ENCODE data around the gene DMTF1. TPM values are rescaled to one million over a fixed set of nuclear protein-coding genes. Genes with fewer than 3 reads are reported as not detected.

DMTF1 gene
- total and polyA plus RNA-seq, 9 of the 15 experiments (the other 6 are each of a cell fraction or from before 2014, with no cell fraction given) = 25.7 to 208 (median 74.7) TPM

GRCh38 chr7:87223666-87224065, 71.4 kb downstream of the DMTF1 start:
- CTCF ChIA-PET (ENCODE audit: low intra/inter-chr PET ratio) = no interaction called here
- ATAC-seq (no peak), DNase-seq (ENCODE audit: extremely low read depth in 1 of 4, low spot score in 3 of 4) (no peak), FAIRE-seq (no peak)
- no TSS peak for BruUV-seq (replicated peaks)
- TF ChIP-seq SP2 (IDR thresholded peaks at IDR 0.05; ENCODE audit: extremely low read depth, low read depth, low read length, poor library complexity, severe bottlenecking) (no peak), PHF20 (IDR thresholded peaks at IDR 0.05; ENCODE audit: partially characterized antibody) (no peak)
- Histone ChIP-seq H3K79me2 (ENCODE audit: control insufficient read depth, insufficient read depth, low read length) (no peaks in the 10 kb centered on the region), H3K36me3 (ENCODE audit: control insufficient read depth, insufficient read depth, low read length) (no peaks in the 10 kb centered on the region), H3K4me3 (no peak overlapping the region), H4K20me1 (replicated peaks; ENCODE audit: control insufficient read depth, insufficient read depth, low read length) (no peaks in the 10 kb centered on the region), H3K4me1 (replicated peaks in 1 of 2; ENCODE audit: control insufficient read depth in 2 of 2, insufficient read depth in 2 of 2, low read length in 2 of 2) (peaks cover 11 to 18% of the 10 kb centered on the region in 2 experiments; a peak in 4 of 5 replicates), H3K27ac (ENCODE audit: extremely low read depth, low read depth, low read length) (no peak overlapping the region), H3K27me3 (ENCODE audit: control insufficient read depth in 2 of 2, insufficient read depth in 2 of 2, low read length in 2 of 2) (peaks cover 29 to 32% of the 10 kb centered on the region in 2 experiments; a peak in 4 of 5 replicates), H2AFZ (ENCODE audit: low read depth, low read length) (no peak overlapping the region), H3K4me2 (ENCODE audit: insufficient read depth, low read length) (no peak overlapping the region), H3K9me3 (replicated peaks; ENCODE audit: control insufficient read depth, insufficient read depth, low read depth, low read length) (no peaks in the 10 kb centered on the region), H3K9me1 (ENCODE audit: control insufficient read depth, insufficient read depth, low read length) (no peaks in the 10 kb centered on the region), H3K9ac (ENCODE audit: insufficient read depth in 1 of 2, low read depth in 2 of 2, low read length in 2 of 2) (no peak overlapping the region)
- WGBS (ENCODE audit: insufficient coverage, low coverage, missing lambda C conversion rate) = 0% methylated on average over 1 of the region's 1 CpG
- POLR2A ChIA-PET = no interaction called here
- intact Hi-C loops (cut with micrococcal nuclease) (no loop called here), in situ Hi-C loops (cut with MboI) (no loop called here)

GRCh38 chr7:87225696-87226095, 73.4 kb downstream of the DMTF1 start:
- DNase-seq (ENCODE audit: extremely low read depth in 1 of 4, low spot score in 3 of 4) = no peak
- FAIRE-seq = no peak
- no peak overlapping the region for H3K9ac ChIP-seq (ENCODE audit: insufficient read depth in 1 of 2, low read depth in 2 of 2, low read length in 2 of 2)
- intact Hi-C loops (cut with micrococcal nuclease) = no loop called here
- no peaks in the 10 kb centered on the region for H4K20me1 ChIP-seq (replicated peaks; ENCODE audit: control insufficient read depth, insufficient read depth, low read length)
- POLR2A ChIA-PET = interaction anchor here (1.1 kb wide), 1 partner anchor 15 kb away, joined by 6 read pairs; no protein-coding TSS in a partner anchor
- in situ Hi-C loops (cut with MboI) = no loop called here
- no peak overlapping the region for H3K4me3 ChIP-seq
- no peaks in the 10 kb centered on the region for H3K9me1 ChIP-seq (ENCODE audit: control insufficient read depth, insufficient read depth, low read length)
- H3K79me2 ChIP-seq (ENCODE audit: control insufficient read depth, insufficient read depth, low read length) = no peaks in the 10 kb centered on the region
- no peak overlapping the region for H2AFZ ChIP-seq (ENCODE audit: low read depth, low read length)
- 0 out of 3 replicates have a peak, but pooled peaks have one; percentile 32 for ATAC-seq
- 0% methylated on average over 1 of the region's 1 CpG for WGBS (ENCODE audit: insufficient coverage, low coverage, missing lambda C conversion rate)
- no TSS peak for BruUV-seq (replicated peaks)
- no peak overlapping the region for H3K27ac ChIP-seq (ENCODE audit: extremely low read depth, low read depth, low read length)
- no peaks in the 10 kb centered on the region for H3K9me3 ChIP-seq (replicated peaks; ENCODE audit: control insufficient read depth, insufficient read depth, low read depth, low read length)
- H3K4me1 ChIP-seq (replicated peaks in 1 of 2; ENCODE audit: control insufficient read depth in 2 of 2, insufficient read depth in 2 of 2, low read length in 2 of 2) = peaks cover 0 to 2% of the 10 kb centered on the region in 2 experiments; a peak in 2 of 5 replicates
- H3K4me2 ChIP-seq (ENCODE audit: insufficient read depth, low read length) = no peak overlapping the region
- peaks cover 23 to 26% of the 10 kb centered on the region in 2 experiments; a peak in 4 of 5 replicates for H3K27me3 ChIP-seq (ENCODE audit: control insufficient read depth in 2 of 2, insufficient read depth in 2 of 2, low read length in 2 of 2)
- no peaks in the 10 kb centered on the region for H3K36me3 ChIP-seq (ENCODE audit: control insufficient read depth, insufficient read depth, low read length)
- CTCF ChIA-PET (ENCODE audit: low intra/inter-chr PET ratio) = no interaction called here
- no peak for TF ChIP-seq ZBED1 (IDR thresholded peaks at IDR 0.05)
- TF ChIP-seq CREM (IDR thresholded peaks at IDR 0.05; ENCODE audit: low read depth) = no peak
- no peak for TF ChIP-seq PHF20 (IDR thresholded peaks at IDR 0.05; ENCODE audit: partially characterized antibody)
- no peak for TF ChIP-seq PURB (CRISPR knock-in tag; IDR thresholded peaks at IDR 0.05; ENCODE audit: low read depth)

Measured in K562 (cell line).